ENCODE results near the gene UMODL1. TPM values are rescaled to one million over a fixed set of nuclear protein-coding genes. Genes with fewer than 3 reads are reported as not detected.

Gene UMODL1
- total and polyA plus RNA-seq, 2 experiments from 2014 or later, result not detected

- peak; percentile 48 to 79 for DNase-seq (ENCODE audit: low read depth in 1 of 2, low spot score in 1 of 2)
- H3K27me3 ChIP-seq, result no peaks in the 10 kb centered on the region
- H3K4me3 ChIP-seq, result no peak overlapping the region
- no peaks in the 10 kb centered on the region for H3K36me3 ChIP-seq
- no peaks in the 10 kb centered on the region for H3K9me3 ChIP-seq (ENCODE audit: low read depth)
- H3K4me1 ChIP-seq (ENCODE audit: low read depth), result peaks cover 2% of the 10 kb centered on the region
- TF ChIP-seq CTCF (IDR thresholded peaks at IDR 0.05; ENCODE audit: low read depth, low read length), result peak; percentile 64
- no peak overlapping the region for H3K27ac ChIP-seq
Measured at GRCh38 chr21:42107881-42108553, 36.9 kb downstream of the UMODL1 start.

GRCh38 chr21:42108554-42109340 is 37.6 kb downstream of the UMODL1 start:
- no peak for TF ChIP-seq CTCF (IDR thresholded peaks at IDR 0.05; ENCODE audit: low read depth, low read length)
- peaks cover 2% of the 10 kb centered on the region for H3K4me1 ChIP-seq (ENCODE audit: low read depth)
- no peak overlapping the region for H3K4me3 ChIP-seq
- no peak for DNase-seq (ENCODE audit: low read depth in 1 of 2, low spot score in 1 of 2)
- H3K27ac ChIP-seq, result no peak overlapping the region
- no peaks in the 10 kb centered on the region for H3K27me3 ChIP-seq
- H3K36me3 ChIP-seq, result no peaks in the 10 kb centered on the region
- H3K9me3 ChIP-seq (ENCODE audit: low read depth), result no peaks in the 10 kb centered on the region

- H3K9me3 ChIP-seq (ENCODE audit: low read depth), result no peaks in the 10 kb centered on the region
- no peak for TF ChIP-seq CTCF (IDR thresholded peaks at IDR 0.05; ENCODE audit: low read depth, low read length)
- peaks cover 2% of the 10 kb centered on the region for H3K4me1 ChIP-seq (ENCODE audit: low read depth)
- H3K4me3 ChIP-seq, result no peak overlapping the region
- no peaks in the 10 kb centered on the region for H3K27me3 ChIP-seq
- no peak overlapping the region for H3K27ac ChIP-seq
- no peak for DNase-seq (ENCODE audit: low read depth in 1 of 2, low spot score in 1 of 2)
- no peaks in the 10 kb centered on the region for H3K36me3 ChIP-seq
Measured at GRCh38 chr21:42109473-42109872, 38.4 kb downstream of the UMODL1 start.

GRCh38 chr21:42109873-42110525 is 38.9 kb downstream of the UMODL1 start:
- no peak for DNase-seq (ENCODE audit: low read depth in 1 of 2, low spot score in 1 of 2)
- no peak for TF ChIP-seq CTCF (IDR thresholded peaks at IDR 0.05; ENCODE audit: low read depth, low read length)
- H3K4me3 ChIP-seq, result no peak overlapping the region
- peaks cover 2% of the 10 kb centered on the region for H3K4me1 ChIP-seq (ENCODE audit: low read depth)
- H3K27me3 ChIP-seq, result no peaks in the 10 kb centered on the region
- no peaks in the 10 kb centered on the region for H3K9me3 ChIP-seq (ENCODE audit: low read depth)
- H3K36me3 ChIP-seq, result no peaks in the 10 kb centered on the region
- no peak overlapping the region for H3K27ac ChIP-seq

GRCh38 chr21:42110691-42111469 is 39.8 kb downstream of the UMODL1 start:
- H3K9me3 ChIP-seq (ENCODE audit: low read depth), result no peaks in the 10 kb centered on the region
- H3K4me3 ChIP-seq, result no peak overlapping the region
- no peaks in the 10 kb centered on the region for H3K27me3 ChIP-seq
- TF ChIP-seq CTCF (IDR thresholded peaks at IDR 0.05; ENCODE audit: low read depth, low read length), result no peak
- H3K27ac ChIP-seq, result no peak overlapping the region
- no peak for DNase-seq (ENCODE audit: low read depth in 1 of 2, low spot score in 1 of 2)
- H3K4me1 ChIP-seq (ENCODE audit: low read depth), result peaks cover 2% of the 10 kb centered on the region
- H3K36me3 ChIP-seq, result no peaks in the 10 kb centered on the region

All from cardiac muscle cell (in vitro differentiated cells and primary cell).